Measurements from ENCODE around the gene TTBK2. TPM values are rescaled to one million over a fixed set of nuclear protein-coding genes. Genes with fewer than 3 reads are reported as not detected.

TTBK2 gene
- total RNA-seq, 1 donor from 2014 or later: 20.1 TPM

DNA sequence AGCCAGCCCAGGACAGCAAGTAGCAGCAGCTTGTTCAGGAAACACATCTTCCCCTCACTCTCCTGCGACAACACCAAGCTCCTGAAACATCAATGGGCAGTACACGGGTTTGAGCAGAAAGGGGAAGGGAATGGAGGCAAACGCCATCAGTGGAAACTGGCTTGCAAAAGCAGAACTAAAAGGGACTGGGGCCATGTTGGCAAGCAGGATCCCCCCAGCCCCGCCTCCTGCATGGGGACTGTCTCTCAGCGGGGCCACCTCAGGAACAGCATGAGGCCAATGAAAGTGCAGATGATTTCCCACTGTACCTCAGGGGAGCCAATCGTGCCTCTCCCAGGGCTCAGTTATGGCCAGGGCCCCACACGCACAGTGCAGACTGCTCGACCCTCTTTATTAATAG, 190.4 kb downstream of the TTBK2 start:
- DNase-seq (ENCODE audit: low read depth): no peak
- H3K4me3 ChIP-seq (ENCODE audit: low read depth, low read length): no peak overlapping the region
- TF ChIP-seq, protein P1, sequence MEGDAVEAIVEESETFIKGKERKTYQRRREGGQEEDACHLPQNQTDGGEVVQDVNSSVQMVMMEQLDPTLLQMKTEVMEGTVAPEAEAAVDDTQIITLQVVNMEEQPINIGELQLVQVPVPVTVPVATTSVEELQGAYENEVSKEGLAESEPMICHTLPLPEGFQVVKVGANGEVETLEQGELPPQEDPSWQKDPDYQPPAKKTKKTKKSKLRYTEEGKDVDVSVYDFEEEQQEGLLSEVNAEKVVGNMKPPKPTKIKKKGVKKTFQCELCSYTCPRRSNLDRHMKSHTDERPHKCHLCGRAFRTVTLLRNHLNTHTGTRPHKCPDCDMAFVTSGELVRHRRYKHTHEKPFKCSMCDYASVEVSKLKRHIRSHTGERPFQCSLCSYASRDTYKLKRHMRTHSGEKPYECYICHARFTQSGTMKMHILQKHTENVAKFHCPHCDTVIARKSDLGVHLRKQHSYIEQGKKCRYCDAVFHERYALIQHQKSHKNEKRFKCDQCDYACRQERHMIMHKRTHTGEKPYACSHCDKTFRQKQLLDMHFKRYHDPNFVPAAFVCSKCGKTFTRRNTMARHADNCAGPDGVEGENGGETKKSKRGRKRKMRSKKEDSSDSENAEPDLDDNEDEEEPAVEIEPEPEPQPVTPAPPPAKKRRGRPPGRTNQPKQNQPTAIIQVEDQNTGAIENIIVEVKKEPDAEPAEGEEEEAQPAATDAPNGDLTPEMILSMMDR (IDR thresholded peaks at IDR 0.05; ENCODE audit: insufficient read depth, low read length, poor library complexity, severe bottlenecking): no peak
- peaks cover 12% of the 10 kb centered on the region for H3K36me3 ChIP-seq (ENCODE audit: control insufficient read depth, insufficient read depth, low read length)
- H3K27me3 ChIP-seq (ENCODE audit: control insufficient read depth, insufficient read depth, low read length): no peaks in the 10 kb centered on the region

DNA sequence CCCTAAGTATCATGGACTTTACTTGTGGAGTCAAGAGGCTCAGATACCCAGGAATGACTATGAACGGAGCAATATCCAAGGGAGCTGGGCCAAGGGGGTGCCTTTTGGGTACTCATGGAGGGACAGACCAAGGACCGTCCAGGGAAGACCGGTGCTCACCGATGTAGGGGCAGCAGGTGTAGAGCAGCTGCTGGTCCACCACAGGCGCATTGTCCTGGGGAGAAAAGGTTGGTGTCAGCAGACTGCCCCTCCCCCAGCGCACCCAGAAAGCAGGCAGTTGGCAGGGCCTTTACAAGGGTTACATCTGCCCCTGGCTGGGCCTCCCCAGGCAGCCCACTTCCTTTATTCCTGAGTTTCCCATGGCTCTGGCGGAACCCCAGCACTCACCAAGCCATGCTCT, 191.2 kb downstream of the TTBK2 start:
- peaks cover 10% of the 10 kb centered on the region for H3K36me3 ChIP-seq (ENCODE audit: control insufficient read depth, insufficient read depth, low read length)

DNA sequence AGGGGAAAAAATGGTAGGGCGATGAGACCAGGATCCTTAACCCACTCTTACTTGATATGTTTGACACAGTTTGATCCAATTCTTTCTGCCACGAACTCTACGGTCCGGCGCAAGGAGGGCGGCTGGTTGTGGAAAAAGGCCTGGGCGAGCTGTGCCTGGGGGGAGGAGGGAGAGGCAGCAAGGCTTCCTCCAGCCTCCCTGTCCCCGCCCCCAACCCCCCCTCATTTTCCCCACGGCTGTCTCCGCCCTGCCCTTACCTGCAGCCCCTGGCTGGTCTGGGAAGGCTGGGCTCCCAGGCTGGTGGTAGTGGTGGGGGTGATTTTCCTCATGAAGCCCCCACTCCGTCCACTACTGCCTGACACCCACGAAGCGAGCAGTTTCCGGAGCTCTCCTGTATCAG, 191.6 kb downstream of the TTBK2 start:
- peaks cover 12% of the 10 kb centered on the region for H3K36me3 ChIP-seq (ENCODE audit: control insufficient read depth, insufficient read depth, low read length)
- DNase-seq (ENCODE audit: low read depth): no peak
- no peaks in the 10 kb centered on the region for H3K27me3 ChIP-seq (ENCODE audit: control insufficient read depth, insufficient read depth, low read length)
- TF ChIP-seq, protein P1 (IDR thresholded peaks at IDR 0.05; ENCODE audit: insufficient read depth, low read length, poor library complexity, severe bottlenecking): no peak
- no peak overlapping the region for H3K4me3 ChIP-seq (ENCODE audit: low read depth, low read length)

More for the DNA sequence above, 191.2 kb downstream of the TTBK2 start:
- no peak overlapping the region for H3K4me3 ChIP-seq (ENCODE audit: low read depth, low read length)
- H3K27me3 ChIP-seq (ENCODE audit: control insufficient read depth, insufficient read depth, low read length): no peaks in the 10 kb centered on the region
- TF ChIP-seq, protein P1 (IDR thresholded peaks at IDR 0.05; ENCODE audit: insufficient read depth, low read length, poor library complexity, severe bottlenecking): no peak
- no peak for DNase-seq (ENCODE audit: low read depth)

DNA sequence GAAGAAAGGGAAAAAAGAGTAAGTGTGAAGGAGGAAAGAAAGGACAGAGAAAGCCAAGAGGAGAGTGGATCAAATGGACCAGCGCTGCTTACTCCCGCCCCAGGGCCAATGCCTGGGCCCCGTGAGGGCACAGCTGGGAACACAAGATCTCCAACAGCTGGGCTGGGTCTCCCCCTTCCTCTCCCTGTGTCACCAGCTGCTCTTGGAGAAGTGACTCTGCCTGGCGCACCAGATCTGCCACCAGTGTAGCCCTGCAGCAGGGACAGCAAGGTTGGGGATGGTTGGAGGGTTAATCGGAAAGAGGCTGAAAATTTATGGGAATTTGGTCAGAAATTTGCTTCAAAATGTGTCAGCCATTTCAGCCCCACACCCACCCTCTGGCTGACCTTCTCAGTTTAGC, 192.0 kb downstream of the TTBK2 start:
- TF ChIP-seq, protein P1 (IDR thresholded peaks at IDR 0.05; ENCODE audit: insufficient read depth, low read length, poor library complexity, severe bottlenecking): no peak
- DNase-seq (ENCODE audit: low read depth): no peak
- Histone ChIP-seq H3K36me3 (ENCODE audit: control insufficient read depth, insufficient read depth, low read length) (peaks cover 11% of the 10 kb centered on the region), H3K4me3 (ENCODE audit: low read depth, low read length) (no peak overlapping the region), H3K27me3 (ENCODE audit: control insufficient read depth, insufficient read depth, low read length) (no peaks in the 10 kb centered on the region)

DNA sequence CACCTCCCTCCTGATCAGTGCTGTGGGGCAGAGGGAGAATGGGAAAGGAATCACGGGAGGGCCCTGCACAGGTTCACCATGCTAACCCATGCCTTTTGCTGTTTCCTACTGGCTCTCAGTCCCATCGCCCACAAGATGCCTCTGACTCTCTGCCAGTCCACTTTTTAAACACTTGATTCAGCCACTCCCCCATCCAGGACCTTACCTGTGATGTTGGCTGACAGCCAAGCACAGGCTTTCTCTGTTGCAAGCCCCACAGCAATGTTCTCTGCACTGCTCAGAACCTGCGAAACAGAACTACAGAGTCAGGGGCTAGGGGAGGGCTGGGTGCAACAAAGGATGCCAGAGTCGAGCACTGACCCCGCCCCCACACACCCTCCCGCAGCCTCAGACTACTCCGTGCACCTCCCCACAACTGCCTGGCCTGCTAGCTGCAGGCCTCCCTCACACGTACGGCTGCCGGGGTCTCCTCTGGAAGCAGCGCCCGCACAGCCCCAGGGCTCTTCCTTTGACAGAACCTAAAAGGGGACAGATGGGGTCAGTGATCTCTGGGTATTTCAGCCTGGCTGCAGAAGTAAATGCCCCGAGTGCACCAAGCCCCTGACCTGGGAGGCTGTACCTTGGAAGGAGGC, 192.7 kb downstream of the TTBK2 start:
- H3K4me3 ChIP-seq (ENCODE audit: low read depth, low read length): no peak overlapping the region
- H3K27me3 ChIP-seq (ENCODE audit: control insufficient read depth, insufficient read depth, low read length): no peaks in the 10 kb centered on the region
- TF ChIP-seq, protein P1 (IDR thresholded peaks at IDR 0.05; ENCODE audit: insufficient read depth, low read length, poor library complexity, severe bottlenecking): no peak
- no peak for DNase-seq (ENCODE audit: low read depth)
- peaks cover 9% of the 10 kb centered on the region for H3K36me3 ChIP-seq (ENCODE audit: control insufficient read depth, insufficient read depth, low read length)

DNA sequence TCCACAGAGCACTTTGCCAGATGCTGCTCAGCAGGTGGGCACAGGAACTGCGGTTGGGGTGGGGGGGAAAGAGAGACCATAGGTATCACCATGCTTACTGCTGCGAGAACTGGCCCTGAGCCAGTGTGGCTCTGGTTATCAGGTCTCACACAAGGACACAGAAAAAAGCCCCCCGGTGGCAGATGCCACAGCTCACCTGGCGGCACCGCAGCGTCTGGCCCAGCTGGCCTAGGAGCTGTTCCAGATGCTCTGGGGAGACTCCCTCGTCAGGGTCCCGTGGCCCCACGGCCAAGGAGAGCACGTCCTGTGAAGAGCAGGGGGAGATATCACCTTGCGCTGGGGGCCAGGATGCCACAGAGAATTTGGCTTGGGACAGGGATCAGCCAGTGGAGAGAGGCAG, 194.5 kb downstream of the TTBK2 start:
- no peak overlapping the region for H3K4me3 ChIP-seq (ENCODE audit: low read depth, low read length)
- no peak for DNase-seq (ENCODE audit: low read depth)
- H3K27me3 ChIP-seq (ENCODE audit: control insufficient read depth, insufficient read depth, low read length): no peaks in the 10 kb centered on the region
- TF ChIP-seq, protein P1 (IDR thresholded peaks at IDR 0.05; ENCODE audit: insufficient read depth, low read length, poor library complexity, severe bottlenecking): no peak
- peaks cover 6% of the 10 kb centered on the region for H3K36me3 ChIP-seq (ENCODE audit: control insufficient read depth, insufficient read depth, low read length)
